T1000 (cell line): ENCODE measurements around the gene CAPG.
A peak's percentile ranks its signal among the peaks of the same experiment; 100 is the strongest.

ENCODE experiments used
- DNase-seq: peaks from one replicate; lab custom pipeline; 2025; ENCODE audit warnings: mixed read lengths; lab: John Stamatoyannopoulos, UW

CAPG gene

DNA sequence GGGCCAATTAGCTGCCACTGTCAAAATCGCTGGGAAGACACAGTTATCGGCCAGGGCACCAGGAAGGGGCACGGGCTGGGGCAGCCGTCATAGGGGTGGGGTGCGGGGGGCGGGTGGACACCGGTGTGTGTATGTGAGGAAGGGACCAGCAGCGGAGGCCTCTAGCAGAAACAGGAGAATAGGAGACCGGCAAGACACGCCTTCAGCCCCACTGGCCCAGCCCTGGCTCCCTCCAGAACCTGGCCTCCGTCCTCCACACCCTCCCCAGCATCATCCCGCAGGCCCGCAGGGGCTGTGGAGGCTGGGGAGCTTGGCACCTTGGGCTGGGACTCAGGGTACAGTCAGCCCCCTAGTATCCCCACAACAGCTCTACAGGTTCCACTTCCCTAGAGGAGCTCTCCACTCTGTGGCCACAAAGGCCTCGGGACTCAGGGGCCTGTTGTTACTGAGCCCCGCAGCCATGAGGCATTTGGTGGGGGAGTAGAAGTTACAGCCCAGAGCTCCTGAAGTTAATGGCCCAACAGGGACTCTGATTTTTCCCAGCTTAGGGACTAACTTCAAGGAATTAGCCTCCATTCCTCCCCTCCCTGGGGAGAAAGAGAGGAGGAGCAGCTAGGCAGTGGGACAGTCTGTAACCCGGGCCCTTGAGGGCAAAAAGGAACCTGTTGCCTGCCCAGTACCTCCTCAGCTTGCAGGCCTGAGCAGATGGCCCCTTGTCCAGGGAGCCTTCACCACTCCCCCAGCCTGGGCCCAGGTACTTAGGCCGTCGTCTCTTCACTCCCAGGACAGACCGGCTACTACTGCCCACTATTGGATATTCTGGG is 28.2 kb upstream of the CAPG start:
- DNase-seq: no peak

DNA sequence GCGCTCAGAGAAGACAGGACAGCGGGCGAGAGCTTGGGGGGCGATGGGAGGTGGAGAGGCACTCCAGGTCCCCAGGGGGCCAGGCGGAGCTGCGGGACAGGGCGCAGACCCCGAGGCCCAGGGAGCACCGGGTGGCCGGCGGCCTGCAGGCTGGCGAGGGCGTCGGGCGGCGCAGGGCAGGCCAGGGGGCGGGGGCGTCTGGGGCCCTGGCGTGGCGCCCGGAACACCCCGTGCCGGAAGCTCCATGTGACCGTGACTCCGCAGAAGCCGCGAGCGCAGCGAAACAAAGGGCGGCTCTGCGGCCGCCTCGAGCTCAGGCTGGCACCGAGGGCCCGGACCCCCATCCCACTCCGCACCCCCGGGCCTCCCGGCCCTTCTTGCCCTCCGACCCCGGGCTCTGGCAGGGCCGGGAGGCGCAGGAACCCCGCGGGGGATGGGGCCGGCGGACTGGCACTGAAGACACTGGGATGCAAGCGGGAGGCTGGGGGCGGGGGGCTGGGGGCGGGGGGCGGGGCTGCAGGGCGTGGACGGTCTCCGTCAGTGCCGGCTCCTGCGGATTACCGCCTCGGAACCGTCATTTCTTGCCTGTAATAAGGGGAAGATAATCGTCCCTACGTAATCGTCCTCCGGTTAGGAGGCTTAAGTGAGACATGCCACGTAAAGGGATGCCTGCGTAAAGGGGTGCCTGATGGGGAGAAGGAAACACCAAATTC is 27.5 kb upstream of the CAPG start:
- peak; percentile 18 for DNase-seq

DNA sequence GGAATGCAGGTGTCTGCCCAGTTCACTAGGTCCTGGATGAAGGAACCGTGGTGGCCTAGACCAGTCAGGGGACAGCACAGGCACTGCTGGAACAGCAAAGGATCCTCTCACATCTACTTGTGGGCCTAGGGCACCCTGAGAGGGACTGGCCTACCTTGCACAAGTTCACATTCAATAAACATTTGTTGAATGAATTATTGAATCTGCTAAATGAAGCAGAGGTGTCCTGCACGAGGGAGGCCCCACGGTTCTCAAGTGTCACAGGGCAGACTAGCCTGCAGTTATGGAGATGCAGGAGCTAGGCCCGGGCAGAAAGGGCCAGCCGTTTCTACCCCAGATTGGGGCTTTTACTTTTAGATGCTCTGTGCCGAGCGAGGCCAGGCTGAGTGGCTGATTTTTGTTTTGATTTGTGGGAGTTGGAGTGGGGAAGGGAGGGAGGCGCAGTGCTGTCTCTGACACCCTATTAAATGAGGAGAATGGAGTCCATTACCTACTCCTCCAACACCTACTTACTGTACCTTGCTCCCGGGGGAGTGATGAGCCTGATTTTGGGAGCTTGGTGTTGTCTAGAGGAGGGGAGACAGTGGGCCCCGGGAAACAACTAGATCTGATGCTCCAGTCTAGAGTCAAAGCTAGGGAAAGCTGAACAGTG is 26.8 kb upstream of the CAPG start:
- no peak for DNase-seq

DNA sequence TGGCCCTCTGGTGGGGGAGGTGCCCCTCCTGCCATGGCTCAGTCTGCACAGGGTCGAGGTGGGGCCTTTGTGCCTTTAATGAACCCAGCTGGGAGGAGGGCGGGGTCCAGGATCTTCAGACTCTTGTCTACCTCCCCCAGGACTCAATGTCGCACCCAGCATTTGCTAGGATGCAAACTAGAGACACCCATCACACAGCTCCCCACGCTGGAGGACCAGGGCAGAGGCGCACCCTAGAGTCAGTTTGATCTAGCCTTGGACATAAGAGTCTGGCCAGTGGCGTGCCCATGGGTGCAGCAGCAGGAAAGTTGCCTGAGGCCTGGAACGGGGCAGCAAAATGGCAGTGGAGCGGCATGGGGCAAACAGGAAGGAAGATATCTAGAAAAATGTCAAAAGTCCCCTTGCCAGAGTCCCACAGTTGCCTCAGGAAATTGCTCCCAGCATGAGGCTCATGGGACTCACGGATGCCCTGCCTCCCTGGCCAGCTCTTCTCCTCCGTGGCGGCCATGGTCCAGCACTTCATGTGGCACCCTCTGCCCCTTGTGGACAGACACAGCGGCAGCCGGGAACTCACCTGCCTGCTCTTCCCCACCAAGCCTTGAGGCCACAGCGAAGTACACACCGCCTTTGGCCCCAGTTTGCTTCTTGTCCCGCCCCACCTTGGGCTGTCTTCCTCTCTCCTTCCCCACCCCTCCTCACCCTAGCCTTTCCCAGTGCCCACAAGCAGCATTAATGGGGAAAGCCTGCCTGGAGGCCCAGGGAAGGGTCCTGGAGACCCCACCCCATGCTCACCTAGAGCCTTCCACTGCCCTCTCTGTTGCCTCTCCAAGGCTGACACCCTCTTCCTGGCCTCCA is 26.0 kb upstream of the CAPG start:
- no peak for DNase-seq

DNA sequence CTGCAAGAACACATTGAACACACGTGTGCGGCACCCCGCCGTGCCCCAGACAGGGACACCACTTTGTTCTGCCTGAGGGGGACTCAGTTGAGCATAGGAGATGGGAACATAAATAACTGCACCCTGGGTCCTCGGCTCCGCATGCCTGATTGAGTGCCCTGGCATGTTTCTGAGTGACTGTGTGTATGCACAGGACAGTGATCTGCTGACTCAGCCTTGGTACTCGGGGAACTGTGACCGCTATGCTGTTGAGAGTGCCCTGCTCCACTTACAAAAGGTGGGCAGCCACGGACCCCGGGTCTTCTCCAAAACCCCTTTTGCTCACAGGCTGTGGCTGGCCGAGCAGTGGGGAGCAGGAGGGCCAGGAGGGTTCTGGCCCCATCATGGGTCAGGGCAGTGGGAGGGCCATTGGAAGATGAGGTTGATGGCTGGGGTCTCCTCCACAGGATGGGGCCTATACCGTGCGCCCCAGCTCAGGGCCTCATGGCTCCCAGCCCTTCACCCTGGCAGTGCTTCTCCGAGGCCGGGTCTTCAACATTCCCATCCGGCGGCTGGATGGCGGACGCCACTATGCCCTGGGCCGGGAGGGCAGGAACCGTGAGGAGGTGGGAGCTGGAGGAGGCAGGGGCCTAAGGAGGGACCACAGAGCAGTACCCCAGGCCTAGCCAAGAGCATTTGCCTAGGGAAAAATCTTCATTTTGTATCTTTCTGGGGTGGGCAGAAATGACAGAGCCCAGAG is 25.2 kb upstream of the CAPG start:
- no peak for DNase-seq

DNA sequence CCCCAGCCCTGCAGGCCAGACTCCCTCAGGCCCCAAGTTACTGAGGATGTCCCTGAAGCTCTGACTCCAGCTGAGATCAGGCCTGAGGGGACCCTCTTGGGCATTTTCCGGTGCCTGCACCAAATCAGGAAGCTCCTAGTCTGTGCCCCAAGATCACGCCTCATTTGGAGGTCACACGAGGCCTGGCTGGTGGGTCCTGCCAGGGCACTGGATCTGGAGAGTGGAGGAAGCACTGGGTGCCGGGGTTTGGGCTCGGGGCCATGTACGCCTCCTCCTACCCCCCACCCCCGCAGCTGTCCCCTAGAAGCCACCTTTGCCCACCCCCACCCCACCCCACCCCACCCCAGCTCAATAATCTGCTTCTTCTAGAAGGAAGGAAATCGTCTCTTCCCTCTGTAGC is 24.5 kb upstream of the CAPG start:
- no peak for DNase-seq

DNA sequence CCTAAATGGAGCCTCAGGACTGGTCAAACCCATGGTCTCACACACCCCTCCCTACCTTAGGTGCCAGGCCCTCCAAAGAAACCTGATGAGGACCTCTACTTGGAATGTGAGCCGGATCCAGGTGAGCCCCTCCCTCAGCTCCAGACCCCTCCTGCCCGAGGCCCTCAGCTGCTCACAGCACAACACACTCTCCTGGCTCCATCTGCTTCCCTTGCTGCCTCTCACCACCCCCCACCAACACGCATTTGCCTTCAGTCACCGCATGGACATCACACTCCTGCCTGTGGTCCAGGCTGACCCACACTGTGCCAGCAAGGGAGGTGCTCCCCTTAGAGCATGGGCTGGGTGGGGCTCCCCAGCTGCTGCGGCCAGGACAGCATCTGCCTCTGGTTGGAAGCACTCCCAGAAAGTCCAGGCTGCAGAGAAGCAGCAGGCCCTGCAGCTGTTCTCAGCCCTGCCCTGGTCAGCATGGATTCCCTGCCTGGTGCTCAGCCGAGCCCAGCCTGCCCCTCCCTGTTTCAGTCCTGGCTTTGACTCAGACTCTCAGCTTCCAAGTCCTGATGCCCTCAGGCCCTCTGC is 23.4 kb upstream of the CAPG start:
- DNase-seq: peak; percentile 39

DNA sequence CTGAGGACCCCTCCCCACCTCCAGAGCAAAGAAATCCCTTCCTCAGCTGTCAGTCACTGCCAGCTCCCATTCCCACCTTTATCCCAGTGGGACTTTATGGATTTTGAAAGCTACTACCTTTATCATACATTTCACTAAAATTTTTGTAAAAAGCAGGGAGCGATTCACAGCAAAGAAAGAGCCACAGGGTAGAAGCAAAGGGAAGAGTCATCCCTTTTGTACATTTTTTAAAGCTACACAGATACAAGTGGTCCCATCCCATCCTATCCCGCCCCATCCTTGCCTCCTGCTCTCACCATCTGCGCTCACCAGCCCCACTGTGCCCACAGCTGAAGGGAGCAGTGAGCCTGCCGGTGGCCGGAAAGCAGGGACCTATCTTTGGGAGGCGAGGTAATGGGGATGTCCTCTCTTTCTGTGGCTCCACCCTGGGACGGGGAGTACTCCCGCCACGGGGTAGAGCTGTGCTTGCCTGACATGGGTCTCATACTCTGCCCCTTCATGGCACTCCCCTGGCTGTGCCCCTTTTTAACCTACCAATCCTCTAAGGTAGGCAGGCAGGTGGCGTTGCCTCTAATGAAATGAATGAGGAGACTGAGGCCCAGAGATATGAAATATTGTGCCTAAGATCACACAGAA is 21.5 kb upstream of the CAPG start:
- no peak for DNase-seq

DNA sequence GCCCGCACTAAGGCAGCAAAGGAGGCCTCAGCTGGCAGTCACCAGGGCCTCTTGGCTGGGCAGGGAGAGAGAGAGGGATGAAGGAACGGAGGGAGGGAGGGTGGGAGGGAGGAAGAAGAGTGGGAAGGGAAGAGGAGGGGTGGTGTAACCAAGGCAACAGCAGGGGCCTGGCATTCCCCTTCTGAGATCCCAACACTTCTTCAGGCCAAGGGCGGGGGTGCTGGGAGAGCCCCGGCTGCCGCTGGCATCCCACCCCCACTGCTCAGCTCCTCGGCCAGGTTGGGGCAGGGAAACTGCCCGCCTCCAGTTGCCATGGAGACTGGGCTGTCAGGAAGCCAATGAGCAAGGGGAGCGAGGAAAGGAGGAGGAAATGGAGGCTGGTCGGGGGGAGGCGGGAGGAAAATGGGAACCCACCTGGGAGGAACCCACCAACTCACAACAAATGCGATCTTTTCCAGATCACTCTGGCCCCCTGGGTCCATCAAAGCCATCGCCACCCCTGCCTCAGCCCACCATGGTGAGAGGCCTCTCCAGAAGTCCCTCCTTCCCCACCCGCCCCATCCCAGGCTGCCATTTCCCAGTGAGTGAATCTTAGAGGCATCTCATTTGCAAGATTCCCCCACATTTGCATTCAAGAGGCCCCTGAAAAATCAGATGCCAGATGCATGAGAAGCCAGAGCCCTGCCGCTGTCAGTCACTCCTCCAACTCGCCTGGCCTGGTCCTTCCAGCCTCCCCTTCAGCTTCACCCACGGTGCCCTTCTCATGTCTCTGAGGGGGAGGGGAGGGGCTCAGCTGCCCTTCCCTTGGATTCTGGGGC is 20.8 kb upstream of the CAPG start:
- no peak for DNase-seq

DNA sequence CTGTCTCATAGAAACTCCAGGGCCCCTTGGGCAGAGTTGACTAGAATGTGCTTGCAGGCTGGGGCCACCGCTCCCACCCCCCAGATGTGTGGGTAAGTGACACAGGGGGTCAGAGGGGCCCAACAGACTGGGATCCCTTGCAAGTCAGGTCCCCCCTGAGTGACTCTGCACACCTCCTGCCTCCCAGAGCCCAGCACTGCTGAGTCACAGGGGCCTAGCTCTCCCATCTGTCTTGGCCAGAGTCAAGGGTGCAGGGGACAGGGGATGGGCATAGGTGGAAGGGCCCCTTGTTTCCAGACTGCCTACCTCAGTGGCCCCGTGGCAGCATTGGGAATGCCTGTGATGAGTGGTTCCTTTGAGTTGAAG is 19.7 kb upstream of the CAPG start:
- no peak for DNase-seq

DNA sequence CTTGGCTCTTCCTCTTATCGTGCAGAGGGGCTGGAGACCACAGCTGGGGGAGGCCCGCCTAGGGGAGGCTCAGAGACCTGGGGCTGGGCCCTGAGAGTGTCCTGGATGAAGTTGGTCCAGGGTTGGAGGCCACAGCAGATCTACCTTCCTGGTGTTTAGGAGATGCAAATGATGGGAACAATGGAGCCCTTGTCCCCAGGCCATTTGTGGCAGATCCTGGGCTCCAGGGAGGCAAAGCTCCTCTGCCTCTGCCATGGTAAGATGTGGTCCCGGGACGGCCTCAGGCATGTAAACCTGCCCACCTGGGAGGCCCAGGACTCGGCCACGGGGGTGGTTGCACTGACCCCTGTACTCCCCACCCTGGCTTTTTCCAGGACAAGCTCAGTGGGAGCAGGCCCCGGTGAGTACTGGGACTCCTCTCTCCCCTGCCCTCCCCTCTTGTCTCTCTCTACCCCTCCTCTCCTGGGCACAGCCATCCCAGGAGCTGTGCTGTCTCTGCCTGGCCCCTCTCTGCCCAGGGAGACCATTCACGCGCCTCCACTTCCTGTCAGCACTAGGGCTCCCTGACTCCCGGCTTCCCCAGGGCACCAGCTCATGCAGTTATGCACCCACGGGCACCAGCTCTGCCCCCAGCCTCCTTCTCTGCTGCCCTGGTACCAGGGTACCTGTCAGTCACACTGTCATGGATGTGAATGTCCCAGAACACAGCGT is 19.2 kb upstream of the CAPG start:
- DNase-seq: no peak

DNA sequence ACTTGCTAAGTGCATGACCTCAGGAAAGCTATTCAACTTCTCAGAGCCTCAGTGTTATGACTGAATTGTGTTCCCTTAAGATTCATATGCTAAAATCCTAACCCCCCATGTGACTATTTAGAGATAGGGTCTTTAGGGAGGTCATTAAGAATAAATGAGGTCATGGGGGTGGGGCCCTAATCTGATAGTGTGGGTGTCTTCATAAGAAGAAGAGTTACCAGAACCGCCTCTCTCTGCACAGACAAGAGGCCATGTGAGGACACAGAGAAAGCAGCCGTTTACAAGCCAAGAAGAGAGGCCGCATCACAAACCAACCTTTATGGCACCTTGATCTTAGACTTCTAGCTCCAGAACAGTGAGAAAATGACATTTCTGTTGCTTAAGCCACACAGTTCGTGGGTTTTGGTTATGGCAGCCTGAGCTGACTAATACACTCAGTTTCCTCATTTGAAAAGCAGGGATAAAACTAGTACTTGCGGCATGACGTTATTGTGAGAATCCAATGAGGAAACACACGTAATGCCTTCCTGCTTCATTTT is 18.2 kb upstream of the CAPG start:
- DNase-seq: no peak

DNA sequence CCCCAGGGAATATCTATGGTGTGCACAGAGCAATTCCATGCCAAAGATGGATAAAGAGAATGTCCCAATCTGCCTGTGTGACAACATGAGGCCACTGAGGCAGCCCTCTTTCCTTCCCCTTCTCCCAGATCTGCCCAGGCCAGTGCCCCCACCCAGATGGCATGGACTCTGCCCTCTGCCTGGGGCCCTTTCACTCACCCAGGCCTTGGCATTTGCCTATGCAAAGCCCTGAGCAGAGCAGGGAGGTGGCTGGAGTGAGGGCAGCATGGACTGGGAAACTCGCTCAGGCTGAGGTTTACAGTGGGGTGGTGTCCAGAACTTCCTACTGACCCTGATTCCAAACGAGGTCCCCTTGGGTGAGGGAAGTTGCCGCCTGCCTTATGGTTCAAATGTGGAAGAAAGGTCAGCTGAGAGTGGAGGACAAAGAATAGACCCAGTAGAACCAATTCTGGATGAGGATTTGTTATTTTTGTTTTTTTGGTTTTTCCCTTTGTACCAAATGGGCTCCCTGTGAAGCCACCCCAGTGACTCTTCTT is 17.2 kb upstream of the CAPG start:
- no peak for DNase-seq

DNA sequence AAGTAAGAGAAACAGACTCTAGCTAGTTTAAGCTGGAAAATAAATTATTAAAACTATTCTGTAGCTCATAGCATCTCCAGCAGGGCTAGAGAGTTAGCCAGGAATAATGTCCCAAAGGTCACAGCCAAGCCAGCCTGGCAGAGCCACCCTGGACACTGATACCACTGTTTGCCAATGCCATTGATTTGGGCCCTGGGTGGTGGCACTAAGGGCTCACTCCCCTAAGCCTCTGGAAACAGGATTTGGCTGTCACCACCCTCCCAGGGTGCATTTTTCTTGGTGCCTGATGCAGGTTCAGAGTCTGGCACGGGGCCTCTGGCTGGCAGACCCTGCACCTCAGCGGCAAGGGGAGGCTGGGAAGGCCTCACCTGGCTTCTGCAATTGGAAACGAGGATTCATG is 15.4 kb upstream of the CAPG start:
- DNase-seq: no peak

DNA sequence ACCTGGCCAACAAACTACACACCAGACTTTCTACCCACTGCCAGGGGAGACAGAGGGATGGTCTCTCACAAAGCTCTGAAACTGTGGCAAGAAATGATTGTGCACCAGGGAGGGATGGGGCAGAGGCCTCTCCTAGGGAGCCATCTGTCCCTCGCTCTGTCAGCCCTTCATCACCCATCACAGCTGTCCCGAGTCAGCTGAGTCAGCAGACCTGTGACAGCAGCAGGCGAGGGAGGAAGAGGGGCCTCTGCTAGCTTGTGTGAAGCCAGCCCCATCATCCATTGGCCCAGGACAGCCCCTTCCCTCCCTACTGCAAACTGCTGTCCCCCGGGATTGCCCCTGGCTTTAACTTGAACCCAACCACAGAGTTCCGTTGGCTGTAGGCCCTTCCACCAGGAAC is 13.4 kb upstream of the CAPG start:
- no peak for DNase-seq

DNA sequence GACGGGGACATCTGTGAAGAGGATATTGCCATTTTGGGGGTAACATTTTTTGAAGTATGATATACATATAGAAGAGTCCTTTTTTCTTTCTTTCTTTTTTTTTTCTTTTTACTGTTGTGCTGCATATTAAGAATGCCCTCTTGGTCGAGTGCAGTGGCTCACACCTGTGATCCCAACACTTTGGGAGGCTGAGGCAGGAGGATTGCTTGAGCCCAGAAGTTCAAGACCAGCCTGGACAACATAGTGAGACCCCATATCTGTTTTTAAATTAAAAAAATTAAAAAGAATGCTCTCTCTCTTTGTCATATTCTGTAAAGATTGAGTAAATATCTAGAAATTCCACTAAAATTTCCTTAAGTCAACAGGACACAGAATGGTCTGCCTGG is 11.9 kb upstream of the CAPG start:
- no peak for DNase-seq

DNA sequence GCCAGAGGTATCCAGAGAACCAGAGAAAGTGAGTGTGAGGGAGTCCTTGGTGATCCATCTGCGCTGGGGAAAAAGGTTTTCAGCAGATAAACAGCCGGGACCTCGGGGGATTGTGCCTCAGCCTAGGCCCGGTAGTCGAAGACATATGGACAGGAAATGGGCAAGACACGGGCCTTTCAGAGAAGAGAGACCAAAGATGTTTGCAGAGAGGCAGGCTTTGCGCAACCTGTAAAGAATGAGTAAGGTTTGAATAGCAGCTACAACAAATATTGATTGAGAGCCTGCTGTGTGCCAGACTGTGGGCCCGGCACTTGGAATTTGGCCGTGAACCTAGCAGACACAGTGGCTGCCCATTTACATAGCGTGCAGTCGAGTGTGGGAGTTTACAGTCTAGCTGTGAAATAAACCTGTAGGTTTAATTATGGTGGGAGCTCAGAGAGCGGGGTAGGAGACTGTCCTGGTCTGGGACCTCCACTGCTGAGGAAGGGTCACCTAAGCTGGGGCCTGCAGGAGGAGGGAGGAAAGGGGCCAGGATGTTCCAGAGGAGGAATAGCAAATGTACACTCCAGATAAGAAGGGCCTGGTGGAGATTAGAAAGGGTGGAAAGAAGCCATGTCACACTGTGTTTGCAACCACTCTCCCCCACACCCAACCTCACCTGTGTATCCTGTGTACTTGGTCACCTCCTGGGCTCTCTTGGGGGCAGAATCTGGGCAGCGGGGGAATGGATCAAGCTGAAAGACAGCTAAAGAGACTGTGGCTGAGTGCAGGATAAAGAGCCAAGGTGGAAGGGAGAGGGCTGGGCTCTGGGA is 11.3 kb upstream of the CAPG start:
- DNase-seq: no peak
